CD4-positive, alpha-beta T cell treated with Interleukin-17A for 4 hours (primary cell): ENCODE data around the gene NKAP.
"Not testable (repeated sequence)": the region's sequence is repeated elsewhere in the genome, so short reads cannot be mapped to it uniquely, and the experiment has no call there.

ENCODE experiments used
- DNase-seq: peaks from one replicate; pipeline ENCODE4 v3.0.0-alpha.2; 2020; ENCODE audit warnings: mixed read lengths

NKAP gene

DNA sequence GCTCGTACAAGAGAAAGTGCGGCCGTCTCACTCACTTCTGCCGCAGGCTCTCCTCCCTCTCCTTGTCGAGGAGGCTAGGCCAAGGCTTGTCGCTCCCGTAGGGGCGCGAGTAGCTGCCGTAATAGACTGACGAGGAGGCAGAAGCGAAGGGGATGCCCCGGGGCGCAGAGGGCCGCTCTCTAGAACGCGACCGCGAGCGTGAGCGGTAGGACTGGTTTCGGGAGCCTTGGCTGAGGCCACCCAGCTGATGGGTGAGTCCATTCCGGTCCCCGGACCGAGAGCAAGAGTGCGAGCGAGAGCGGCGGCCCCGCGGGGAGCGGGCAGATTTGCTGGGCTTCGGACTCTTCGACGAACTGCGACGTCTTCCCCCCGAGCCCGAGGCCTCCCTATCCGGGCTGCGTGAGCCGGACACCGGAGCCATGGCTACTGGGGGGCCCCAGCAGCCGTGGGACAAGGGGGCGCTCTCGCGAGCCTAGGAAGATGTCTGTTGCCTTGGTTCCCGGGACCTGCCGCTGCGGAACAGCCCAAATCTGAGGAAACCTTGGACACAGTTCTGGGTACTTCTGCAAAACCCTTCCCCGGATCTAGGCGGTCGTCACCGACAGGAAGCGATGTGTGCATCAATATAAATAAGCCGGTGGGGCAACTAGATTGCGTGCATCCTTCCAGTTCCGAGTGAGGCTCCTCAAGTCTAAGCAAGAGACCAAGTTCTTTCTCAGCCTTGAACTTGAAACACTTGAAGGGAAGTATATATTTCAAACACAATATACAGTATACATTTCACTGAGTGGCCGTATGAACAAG is at the start of gene NKAP:
Gene NKAP, minus strand, starts transcription at position 567 of the 804 bp plus-strand sequence. Its CDS starts 146 bp downstream, at position 421.
- DNase-seq, result peak; percentile 81

GRCh38 chrX:119991005-119991787 is 47.6 kb upstream of the NKAP start:
- no peak for DNase-seq

GRCh38 chrX:119990556-119991004 is 47.0 kb upstream of the NKAP start:
- DNase-seq, result no peak

GRCh38 chrX:119989905-119990555 is 46.5 kb upstream of the NKAP start:
- no peak for DNase-seq

DNA sequence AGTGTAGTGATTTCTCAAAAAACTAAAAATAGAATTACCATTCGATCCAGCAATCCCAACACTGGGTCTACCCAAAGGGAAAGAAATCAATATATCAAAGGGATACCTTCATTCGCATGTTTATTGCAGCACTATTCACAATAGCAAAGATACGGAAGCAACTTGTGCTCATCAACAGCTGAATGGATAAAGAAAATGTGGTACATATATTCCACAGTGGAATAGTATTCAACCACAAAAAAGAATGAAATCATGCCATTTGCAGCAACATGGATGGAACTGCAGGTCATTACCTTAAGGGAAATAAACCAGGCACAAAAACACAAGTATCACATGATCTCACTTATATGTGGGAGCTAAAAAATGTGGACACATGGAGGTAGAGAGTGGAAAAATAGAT is 42.7 kb upstream of the NKAP start:
- no peak for DNase-seq

DNA sequence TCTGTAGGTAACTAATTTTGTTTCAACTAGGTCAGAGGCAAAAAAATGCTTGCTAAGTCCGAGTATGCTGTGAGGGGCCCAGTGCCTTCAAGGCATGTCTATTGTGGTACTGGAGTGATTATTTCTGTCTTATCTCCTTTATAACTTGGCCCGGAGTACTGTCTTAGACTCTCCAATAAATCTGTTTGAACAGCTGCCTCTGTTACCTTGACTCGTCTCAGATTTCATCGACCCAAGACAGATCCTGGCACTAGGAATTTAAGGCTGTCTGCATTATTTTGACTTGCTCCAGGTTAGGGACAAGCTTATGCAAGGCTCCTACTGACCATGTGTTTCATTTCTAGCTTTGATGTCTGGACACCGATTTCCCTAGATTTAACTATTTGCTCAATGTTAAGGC is 41.1 kb upstream of the NKAP start:
- no peak for DNase-seq

- DNase-seq, result no peak
These were observed 39.9 kb upstream of the NKAP start for GRCh38 chrX:119983494-119983893.

DNA sequence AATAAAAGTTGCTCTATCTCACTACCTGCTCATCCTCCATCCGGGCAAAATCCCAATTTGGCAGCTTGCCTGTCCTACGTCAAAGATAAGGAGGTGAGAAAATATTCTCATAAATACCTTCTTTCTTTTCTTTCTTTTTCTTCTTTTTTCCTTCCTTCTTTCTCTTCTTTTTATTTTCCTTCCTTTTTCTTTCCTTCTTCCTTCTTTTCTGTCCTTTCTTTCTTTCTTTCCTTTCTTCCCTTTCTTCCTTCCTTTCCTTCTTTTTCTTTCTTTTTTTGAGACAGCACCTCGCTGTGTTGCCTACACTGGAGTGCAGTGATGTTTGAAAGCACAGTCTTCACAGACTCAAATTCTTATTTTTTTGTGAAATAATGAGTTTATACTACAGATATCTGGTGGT is 38.6 kb upstream of the NKAP start:
- no peak for DNase-seq

GRCh38 chrX:119981286-119982070 is 37.9 kb upstream of the NKAP start:
- no peak for DNase-seq

DNA sequence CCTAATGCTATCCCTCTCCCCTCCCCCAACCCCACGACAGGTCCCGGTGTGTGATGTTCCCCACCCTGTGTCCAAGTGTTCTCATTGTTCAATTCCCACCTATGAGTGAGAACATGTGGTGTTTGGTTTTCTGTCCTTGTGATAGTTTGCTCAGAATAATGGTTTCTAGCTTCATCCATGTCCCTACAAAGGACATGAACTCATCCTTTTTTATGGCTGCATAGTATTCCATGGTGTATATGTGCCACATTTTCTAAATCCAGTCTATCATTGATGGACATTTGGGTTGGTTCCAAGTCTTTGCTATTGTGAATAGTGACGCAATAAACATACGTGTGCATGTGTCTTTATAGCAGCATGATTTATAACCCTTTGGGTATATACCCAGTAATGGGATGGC is 33.6 kb upstream of the NKAP start:
- not testable (repeated sequence) for DNase-seq

GRCh38 chrX:119971184-119971583 is 27.6 kb upstream of the NKAP start:
- DNase-seq, result no peak

DNA sequence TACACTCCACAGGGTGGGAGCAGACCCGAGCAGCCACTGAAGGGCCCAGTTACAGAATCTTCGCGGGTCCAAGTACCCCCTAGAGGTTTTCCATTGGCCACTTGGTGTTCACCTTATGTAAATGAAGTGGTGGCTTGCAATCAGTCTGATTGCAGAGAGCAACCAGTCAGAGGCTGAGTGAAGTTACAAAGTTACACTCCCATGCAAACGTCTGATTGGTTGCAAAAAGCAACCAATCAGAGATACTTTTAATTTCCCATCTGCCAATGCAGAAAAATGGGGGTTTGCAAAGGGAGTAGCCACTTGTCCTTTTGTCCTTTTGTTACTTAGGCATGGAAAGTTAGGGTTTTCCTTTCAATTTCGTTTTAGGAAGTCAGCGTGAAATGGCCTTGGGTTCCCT is 27.0 kb upstream of the NKAP start:
- no peak for DNase-seq

- not testable (repeated sequence) for DNase-seq
These were observed 23.3 kb upstream of the NKAP start for GRCh38 chrX:119966837-119967236.

DNA sequence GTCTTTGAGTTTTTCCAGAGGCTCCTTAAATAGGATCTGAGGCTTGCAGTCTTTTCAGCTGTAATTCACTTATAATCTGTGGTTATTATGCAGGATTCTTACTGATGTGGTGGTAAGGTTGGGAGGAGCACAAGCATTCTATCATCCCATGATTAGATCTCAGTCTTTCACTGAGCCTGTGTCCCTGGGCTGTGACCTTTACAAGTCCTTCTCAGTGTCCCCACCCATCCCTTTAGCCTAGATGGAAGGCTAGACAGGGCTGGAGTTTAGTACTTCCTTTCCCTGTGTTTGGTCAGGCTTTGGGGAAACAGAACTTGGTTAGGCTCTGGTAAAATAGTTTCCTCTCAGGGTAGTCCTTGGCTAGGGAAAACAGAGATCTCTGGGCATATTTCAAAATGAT is 17.1 kb upstream of the NKAP start:
- no peak for DNase-seq

DNA sequence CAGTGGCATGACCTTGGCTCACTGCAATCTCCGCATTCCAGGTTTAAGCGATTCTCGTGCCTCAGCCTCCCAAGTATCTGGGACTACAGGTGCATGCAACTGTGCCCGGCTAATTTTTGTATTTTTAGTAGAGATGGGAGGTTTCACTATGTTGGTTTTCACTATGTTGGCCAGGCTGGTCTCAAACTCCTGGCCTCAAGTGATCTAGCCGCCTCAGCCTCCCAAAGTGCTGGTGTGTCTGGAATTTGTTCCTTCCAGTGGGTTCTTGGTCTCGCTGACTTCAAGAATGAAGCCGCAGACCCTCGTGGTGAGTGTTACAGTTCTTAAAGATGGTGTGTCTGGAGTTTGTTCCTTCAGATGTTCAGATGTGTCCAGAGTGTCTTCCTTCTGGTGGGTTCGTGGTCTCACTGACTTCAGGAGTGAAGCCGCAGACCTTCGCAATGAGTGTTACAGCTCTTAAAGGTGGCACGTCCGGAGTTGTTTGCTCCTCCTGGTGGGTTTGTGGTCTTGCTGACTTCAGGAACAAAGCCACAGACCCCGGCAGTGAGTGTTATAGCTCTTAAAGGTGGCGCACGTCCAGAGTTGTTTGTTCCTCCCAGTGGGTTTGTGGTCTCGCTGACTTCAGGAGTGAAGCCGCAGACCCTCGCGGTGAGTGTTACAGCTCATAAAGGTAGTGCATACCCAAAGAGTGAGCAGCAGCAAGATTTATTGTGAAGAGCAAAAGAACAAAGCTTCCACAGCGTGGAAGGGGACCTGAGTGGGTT is 12.4 kb upstream of the NKAP start:
- peak; percentile 23 for DNase-seq

- no peak for DNase-seq
These were observed 10.8 kb upstream of the NKAP start for GRCh38 chrX:119954374-119954773.

- no peak for DNase-seq
These were observed 4.8 kb upstream of the NKAP start for GRCh38 chrX:119948381-119948780.

DNA sequence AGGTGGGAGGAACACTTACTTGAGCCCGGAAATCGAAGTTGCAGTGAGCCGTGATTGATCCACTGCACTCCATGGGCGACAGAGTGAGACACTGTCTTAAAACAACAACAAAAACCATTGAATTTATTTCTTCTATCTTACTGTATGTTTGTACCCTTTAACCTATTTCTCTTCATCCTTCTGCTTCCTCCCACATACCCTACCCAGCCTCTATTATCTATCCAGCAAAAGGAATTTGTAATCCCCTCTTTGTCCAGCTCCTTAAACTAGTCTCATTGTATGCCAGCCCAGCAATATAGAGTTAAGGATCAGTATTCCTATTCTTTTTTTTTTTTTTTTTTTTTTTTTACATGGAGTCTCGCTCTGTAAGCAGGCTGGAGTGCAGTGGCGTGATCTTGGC is 1.9 kb upstream of the NKAP start:
- DNase-seq, result no peak

DNA sequence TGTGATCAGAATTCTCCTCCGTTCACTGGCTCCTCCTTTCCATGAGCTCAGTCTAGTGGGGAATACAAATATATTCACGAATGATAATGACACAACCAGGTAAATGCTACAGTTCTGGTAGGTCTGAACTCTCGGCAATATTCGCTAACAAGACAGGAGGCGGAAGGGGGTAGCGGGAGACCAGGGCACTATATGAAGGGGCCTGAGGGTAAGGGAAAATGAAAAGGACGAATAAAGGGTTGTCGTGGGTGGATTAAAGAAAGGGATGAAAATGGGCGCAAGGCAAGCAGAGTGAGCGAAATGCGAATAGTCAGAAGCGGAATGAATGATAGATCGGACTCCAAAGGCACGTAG is 743 bp downstream of the NKAP start:
- DNase-seq, result no peak

DNA sequence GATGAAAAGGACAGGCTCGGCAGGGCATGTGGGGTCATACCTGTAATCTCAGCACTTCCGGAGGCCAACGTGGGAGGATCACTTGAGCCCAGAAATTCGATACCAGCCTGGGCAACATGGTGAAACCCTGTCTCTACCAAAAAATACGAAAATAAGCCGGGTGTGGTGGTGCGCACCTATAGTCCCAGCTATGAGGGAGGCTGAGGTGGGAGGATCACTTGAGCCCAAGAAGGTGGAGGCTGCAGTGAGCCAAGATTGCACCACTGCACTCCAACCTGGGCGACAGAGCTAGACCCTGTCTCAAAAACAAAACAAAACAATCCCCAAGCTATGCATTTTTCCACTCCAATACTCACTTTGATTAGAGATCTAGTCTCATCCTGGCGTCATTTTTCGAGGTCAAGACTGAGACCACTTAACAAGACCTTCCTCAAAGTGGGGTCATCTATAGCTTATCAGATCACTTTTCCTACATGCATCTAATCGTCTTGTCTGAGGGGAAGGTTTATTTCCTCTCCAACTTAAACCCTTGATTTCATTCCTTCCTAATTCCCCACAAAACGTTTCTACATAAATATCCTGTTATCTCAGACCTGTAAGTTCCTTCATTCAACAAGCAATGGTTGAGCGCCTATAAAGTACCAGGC is 1.3 kb downstream of the NKAP start:
- DNase-seq, result no peak

DNA sequence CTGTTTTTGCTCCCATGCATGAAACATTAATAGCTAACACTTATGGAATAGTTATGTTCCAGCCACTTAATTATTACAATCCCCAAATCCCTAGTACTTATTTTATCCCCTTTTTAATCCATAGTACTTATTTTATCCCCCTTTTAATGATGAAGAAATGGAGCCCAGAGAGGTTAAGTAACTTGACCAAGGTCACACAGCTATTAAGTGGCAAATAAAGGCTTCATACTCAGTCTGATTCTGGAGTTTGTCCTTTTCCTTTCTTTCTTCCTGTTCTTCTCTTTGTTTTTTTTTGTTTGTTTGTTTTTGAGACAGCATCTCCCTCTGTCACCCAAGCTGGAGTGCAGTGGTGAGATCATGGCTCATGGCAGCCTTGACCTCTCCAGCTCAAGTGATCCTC is 2.2 kb downstream of the NKAP start:
- no peak for DNase-seq
